Retinal pigment epithelial cell (primary cell): Measurements from ENCODE around the gene IL22RA1.
A peak's percentile ranks its signal among the peaks of the same experiment; 100 is the strongest.

ENCODE experiments used
- DNase-seq: peaks from one replicate; pipeline ENCODE4 v3.0.0-alpha.2; 2010; ENCODE audit warnings: low read depth
- H3K4me3 ChIP-seq: 2 replicates; pipeline ENCODE4 v1.5.1; 2011; ENCODE audit warnings: mild to moderate bottlenecking, low read length, control low read depth, moderate library complexity
- TF ChIP-seq, protein P1 (sequence below): conservative IDR thresholded peaks from 2 replicates; pipeline ENCODE4 v1.5.1; 2011; ENCODE audit warnings: low read depth, low read length, control low read depth, inconsistent platforms

Gene IL22RA1

DNA sequence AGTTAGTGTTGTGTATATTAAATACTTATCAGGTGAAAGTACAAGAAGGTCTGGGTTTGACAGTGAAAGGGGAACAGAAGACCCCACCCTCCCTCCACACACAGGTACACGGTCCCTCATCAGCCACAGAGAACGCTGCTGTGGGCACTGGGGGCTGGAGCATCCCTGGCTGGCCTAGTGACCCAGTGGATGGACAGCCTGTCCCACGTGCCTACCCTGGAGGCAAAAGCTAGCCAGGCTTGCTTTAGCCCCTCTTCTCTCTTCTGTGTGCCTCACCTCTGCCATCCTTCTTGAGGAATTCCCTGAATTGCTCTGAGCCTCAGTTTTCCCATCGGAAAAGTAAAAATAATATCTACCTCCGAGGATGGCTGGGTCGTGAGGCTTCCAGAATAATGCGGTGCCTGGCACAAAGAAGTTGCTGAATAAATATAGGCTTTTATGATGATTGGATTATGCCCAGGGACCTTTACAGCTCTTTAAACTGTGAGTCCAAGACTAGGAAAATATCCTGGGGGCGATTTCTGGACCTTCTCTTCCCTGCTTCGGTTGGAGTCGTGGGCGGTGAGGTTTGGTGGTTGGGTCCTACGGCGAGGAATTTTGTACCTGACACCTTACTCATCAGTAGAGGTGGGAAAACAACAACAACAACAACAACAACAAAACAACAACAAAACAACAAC lies 43.2 kb upstream of the IL22RA1 start:
- H3K4me3 ChIP-seq = peak overlapping the region; percentile 70
- DNase-seq = no peak
- TF ChIP-seq, protein P1, sequence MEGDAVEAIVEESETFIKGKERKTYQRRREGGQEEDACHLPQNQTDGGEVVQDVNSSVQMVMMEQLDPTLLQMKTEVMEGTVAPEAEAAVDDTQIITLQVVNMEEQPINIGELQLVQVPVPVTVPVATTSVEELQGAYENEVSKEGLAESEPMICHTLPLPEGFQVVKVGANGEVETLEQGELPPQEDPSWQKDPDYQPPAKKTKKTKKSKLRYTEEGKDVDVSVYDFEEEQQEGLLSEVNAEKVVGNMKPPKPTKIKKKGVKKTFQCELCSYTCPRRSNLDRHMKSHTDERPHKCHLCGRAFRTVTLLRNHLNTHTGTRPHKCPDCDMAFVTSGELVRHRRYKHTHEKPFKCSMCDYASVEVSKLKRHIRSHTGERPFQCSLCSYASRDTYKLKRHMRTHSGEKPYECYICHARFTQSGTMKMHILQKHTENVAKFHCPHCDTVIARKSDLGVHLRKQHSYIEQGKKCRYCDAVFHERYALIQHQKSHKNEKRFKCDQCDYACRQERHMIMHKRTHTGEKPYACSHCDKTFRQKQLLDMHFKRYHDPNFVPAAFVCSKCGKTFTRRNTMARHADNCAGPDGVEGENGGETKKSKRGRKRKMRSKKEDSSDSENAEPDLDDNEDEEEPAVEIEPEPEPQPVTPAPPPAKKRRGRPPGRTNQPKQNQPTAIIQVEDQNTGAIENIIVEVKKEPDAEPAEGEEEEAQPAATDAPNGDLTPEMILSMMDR = no peak

DNA sequence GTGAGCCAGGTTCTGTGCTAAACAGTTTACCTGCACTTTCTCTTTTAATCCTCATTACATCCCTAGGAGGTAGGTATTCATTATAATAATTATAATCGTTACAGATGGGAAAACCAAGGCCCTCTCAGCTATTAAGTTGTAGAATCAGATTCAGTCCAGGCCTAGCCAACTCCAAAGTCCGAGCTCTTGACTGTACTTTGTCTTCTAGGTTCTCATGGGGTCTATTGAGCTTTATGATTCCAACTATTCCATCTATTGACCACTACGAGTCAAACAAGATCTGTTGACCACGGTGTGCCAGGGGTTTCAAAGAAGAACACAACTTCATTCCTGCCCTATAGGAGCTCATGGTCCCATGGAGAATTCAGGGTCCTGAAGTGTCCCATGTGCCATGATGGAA lies 42.1 kb upstream of the IL22RA1 start:
- H3K4me3 ChIP-seq = no peak overlapping the region
- DNase-seq = no peak
- TF ChIP-seq, protein P1 = no peak

DNA sequence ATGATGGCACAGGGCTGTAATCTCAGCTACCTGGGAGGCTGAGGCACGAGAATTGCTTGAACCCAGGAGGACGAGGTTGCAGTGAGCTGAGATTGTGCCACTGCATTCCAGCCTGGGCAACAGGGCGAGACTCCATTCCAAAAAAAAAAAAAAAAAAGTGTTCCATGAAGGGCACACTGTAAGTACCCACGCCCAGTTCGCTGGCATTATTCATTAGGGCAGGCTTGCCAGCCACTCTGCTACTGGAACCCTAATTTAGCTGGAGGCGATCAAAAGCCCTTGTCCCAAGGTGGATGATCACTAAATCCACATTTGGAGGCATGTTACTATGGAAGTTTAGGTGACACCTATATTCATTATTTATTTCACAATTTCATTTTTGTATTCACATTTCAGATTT lies 39.1 kb upstream of the IL22RA1 start:
- H3K4me3 ChIP-seq = no peak overlapping the region
- TF ChIP-seq, protein P1 = no peak
- no peak for DNase-seq

DNA sequence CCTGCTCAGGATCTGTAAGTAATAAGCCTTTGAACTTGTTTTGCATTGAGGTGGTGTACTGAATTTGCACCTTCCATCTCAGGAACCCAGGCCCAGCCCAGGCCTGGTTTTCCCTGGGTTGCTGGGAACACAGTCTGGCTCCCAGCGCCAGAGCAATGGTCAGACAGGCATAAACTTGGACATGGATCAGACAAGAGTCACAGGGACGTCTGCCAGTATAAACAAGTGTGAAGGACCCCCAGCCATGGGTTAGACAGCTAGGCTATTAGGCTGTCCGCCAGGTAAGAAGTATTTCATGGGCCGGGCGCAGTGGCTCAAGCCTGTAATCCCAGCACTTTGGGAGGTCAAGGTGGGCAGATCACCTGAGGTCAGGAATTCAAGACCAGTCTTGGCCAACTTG lies 38.7 kb upstream of the IL22RA1 start:
- no peak for DNase-seq

DNA sequence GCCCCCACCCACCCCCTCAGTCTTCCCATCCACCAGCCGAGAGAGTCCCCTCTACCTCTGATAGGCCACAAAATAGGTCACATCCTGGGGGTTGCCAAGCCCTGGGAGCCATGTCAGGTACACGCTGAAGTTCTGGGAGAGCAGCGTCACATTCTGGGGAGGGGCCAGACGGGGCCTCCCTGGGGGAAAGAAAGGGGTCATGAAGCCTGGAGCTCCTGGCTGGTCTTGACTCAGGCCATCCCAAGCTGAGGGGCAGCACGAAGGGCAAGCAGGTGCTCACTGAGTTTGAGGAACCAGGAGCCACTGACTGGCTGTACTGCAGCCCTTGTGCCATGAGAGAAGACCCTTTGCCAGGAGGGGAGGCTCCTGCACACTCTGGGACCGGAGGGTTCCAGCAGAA lies 37.7 kb upstream of the IL22RA1 start:
- no peak overlapping the region for H3K4me3 ChIP-seq
- no peak for DNase-seq
- TF ChIP-seq, protein P1 = no peak

More for the DNA sequence above, 38.7 kb upstream of the IL22RA1 start:
- H3K4me3 ChIP-seq = no peak overlapping the region
- TF ChIP-seq, protein P1 = no peak

DNA sequence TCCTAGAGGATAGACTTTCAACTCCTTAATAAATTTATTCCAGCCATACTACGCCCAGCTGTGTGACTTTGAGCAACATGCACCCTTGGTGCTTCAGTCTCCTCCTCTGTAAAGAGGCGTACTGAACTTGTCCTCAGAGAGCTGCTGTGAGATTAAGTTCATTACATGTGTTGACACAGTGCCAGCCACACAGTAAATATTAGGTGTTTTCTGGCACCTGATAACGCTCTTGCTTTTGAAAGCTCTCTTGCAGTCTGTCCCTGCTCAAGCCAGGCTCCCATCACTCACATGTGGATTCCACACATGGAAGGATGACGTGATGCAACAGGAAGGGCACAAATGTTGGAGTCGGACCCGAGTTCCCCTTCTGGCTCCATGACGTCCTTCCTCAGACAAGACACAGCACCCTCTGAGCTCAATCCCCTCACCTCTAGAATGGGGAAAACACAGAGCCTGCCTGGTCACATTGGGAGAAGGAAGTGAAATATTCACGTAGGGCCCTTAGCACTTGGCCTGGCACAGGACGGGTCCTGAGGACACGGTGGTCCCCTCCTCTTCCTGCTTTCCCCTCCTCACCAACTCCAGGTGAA lies 36.4 kb upstream of the IL22RA1 start:
- no peak overlapping the region for H3K4me3 ChIP-seq
- TF ChIP-seq, protein P1 = no peak
- DNase-seq = no peak

DNA sequence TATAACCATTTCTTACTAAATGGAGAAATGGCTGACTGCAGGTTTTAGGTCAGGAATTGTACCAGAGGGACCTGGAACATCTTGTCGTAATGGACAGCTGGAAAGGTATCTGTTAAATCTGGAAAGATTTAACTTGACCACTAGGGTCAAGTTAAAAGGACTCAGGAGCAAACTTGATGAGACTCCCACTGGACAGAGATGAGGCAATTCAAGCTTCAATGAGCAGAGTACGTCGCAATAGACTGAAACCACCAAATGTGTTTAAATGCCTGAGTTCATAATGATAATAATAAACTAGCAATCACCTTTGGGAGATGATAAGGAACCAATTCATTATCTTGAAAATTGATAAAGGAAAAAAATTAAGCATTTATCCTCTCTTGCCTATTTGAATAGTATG lies 35.5 kb upstream of the IL22RA1 start:
- H3K4me3 ChIP-seq = no peak overlapping the region
- TF ChIP-seq, protein P1 = no peak
- DNase-seq = no peak
